Stimulated activated CD4-positive, alpha-beta T cell treated with anti-CD3 and anti-CD28 coated beads, Interleukin-12 subunit alpha, Interleukin-12 subunit beta, amount 100 ng/mL, for 4 hours (primary cell): ENCODE results near the gene LYRM2.

ENCODE experiments used
- DNase-seq: peaks from one replicate; pipeline ENCODE4 v3.0.0-alpha.2; 2020

LYRM2 gene

GRCh38 chr6:89553431-89553830, 85.1 kb downstream of the LYRM2 start:
- no peak for DNase-seq

- no peak for DNase-seq
Measured at GRCh38 chr6:89547281-89547680, 91.3 kb downstream of the LYRM2 start.

GRCh38 chr6:89542866-89543265, 95.7 kb downstream of the LYRM2 start:
- no peak for DNase-seq

- no peak for DNase-seq
Measured at GRCh38 chr6:89542081-89542857, 96.3 kb downstream of the LYRM2 start.

GRCh38 chr6:89539779-89540178, 98.8 kb downstream of the LYRM2 start:
- no peak for DNase-seq

- DNase-seq, result no peak
Measured at GRCh38 chr6:89536231-89536630, 102.3 kb downstream of the LYRM2 start.

GRCh38 chr6:89530982-89531381, 107.6 kb downstream of the LYRM2 start:
- no peak for DNase-seq

- no peak for DNase-seq
Measured at GRCh38 chr6:89528866-89529265, 109.7 kb downstream of the LYRM2 start.

GRCh38 chr6:89527634-89528033, 110.9 kb downstream of the LYRM2 start:
- no peak for DNase-seq

GRCh38 chr6:89526563-89526869, 112.0 kb downstream of the LYRM2 start:
- no peak for DNase-seq

- DNase-seq, result no peak
Measured at GRCh38 chr6:89525786-89526562, 112.6 kb downstream of the LYRM2 start.

- no peak for DNase-seq
Measured at GRCh38 chr6:89522778-89523177, 115.8 kb downstream of the LYRM2 start.

- no peak for DNase-seq
Measured at GRCh38 chr6:89520736-89521135, 117.8 kb downstream of the LYRM2 start.

GRCh38 chr6:89518352-89519055, 120.0 kb downstream of the LYRM2 start:
- no peak for DNase-seq
